Suprapubic skin (tissue), 3 donors: ENCODE measurements around the gene DAW1.

Experiments used
- CTCF ChIP-seq, 2 donors: fragments of 200-600 bp in 1 of 2; fragments of 450-650 bp in 1 of 2; sonication (generic) in 1 of 2; IDR thresholded peaks; one replicate each; pipeline ENCODE4 v1.5.1; 2016 to 2019; ENCODE audit warnings: antibody characterized with exemption in 2 of 2, mild to moderate bottlenecking in 1 of 2, moderate library complexity in 1 of 2
- POLR2A ChIP-seq, 2 donors: fragments of 450-650 bp; IDR thresholded peaks; one replicate each; pipeline ENCODE4 v1.6.1; 2017; ENCODE audit warnings: antibody characterized with exemption in 2 of 2, mild to moderate bottlenecking in 2 of 2, moderate library complexity in 2 of 2

- TF ChIP-seq CTCF (IDR thresholded peaks at IDR 0.05) (no peak), POLR2A (IDR thresholded peaks at IDR 0.05) (no peak)
Measured at GRCh38 chr2:227822416-227823003, 48.9 kb upstream of the DAW1 start.
